HepG2 (cell line): Measurements from ENCODE around the gene VCP. TPM values are rescaled to one million over a fixed set of nuclear protein-coding genes. Genes with fewer than 3 reads are reported as not detected.

Experiments used
- ATAC-seq: fragments of 200-7000 bp; cut with Tn5 transposase; 3 replicates; pipeline ENCODE4 v1.9.1; 2020; ENCODE audit warnings: mild to moderate bottlenecking, moderate library complexity
- BruUV-seq: library from RNA; stranded (reverse); fragments of 400-500 nt; replicated peaks from 2 replicates; lab custom pipeline; 2021; lab: Mats Ljungman, UMichigan
- CTCF ChIA-PET: fragments of 300-600 bp; formaldehyde crosslinking; extraction: SDS; loops from one replicate; lab custom pipeline; 2021; ENCODE audit warnings: low total read pairs, inconsistent platforms, low intra/inter-chr PET ratio; lab: Yijun Ruan, JAX
- POLR2A ChIA-PET: fragments of 350-600 bp; sonication (Branson Sonifier 250); formaldehyde crosslinking; loops from one replicate; lab custom pipeline; 2020; ENCODE audit warnings: antibody characterized with exemption, inconsistent platforms; lab: Yijun Ruan, JAX
- DNase-seq: peaks from one replicate; pipeline ENCODE4 v3.0.0-alpha.2; 2015; ENCODE audit warnings: low spot score
- FAIRE-seq: peaks from 3 replicates; lab custom pipeline; 2011; peaks lifted over from hg19 to GRCh38; lab: Jason Lieb, UNC
- H2AFZ ChIP-seq: one replicate; pipeline ENCODE4 v1.6.1; 2011; ENCODE audit warnings: low read length, inconsistent platforms
- H3K27ac ChIP-seq: fragments of 300-600 bp; 3 replicates; pipeline ENCODE4 v1.8.0; 2011; ENCODE audit warnings: mixed run types, mild to moderate bottlenecking, mixed read lengths, low read length, inconsistent platforms; ENCODE audit not compliant: insufficient read depth; ENCODE audit errors: extremely low read length
- H3K27me3 ChIP-seq, 2 experiments: fragments of 200-600 bp in 1 of 2; 2 replicates in 1 of 2; 3 replicates in 1 of 2; pipeline versions ENCODE4 v1.6.0 to v1.8.0; 2011; ENCODE audit warnings: low read length in 2 of 2, mild to moderate bottlenecking in 2 of 2, moderate library complexity in 2 of 2, inconsistent platforms in 1 of 2; ENCODE audit not compliant: insufficient read depth in 2 of 2, control insufficient read depth in 1 of 2
- H3K36me3 ChIP-seq, 2 experiments: fragments of 200-600 bp in 1 of 2; replicated peaks in 1 of 2; 2 replicates in 1 of 2; 3 replicates in 1 of 2; pipeline versions ENCODE4 v1.5.1 to v1.8.0; 2011; ENCODE audit warnings: low read length in 2 of 2, inconsistent platforms in 1 of 2; ENCODE audit not compliant: insufficient read depth in 2 of 2, control insufficient read depth in 1 of 2
- H3K4me1 ChIP-seq: 2 replicates; pipeline ENCODE4 v1.5.1; 2012; ENCODE audit warnings: low read length, inconsistent platforms; ENCODE audit not compliant: insufficient read depth
- H3K4me2 ChIP-seq: 2 replicates; pipeline ENCODE4 v1.6.0; 2011; ENCODE audit warnings: low read depth, low read length, inconsistent platforms
- H3K4me3 ChIP-seq, 3 experiments: fragments of 200-600 bp in 1 of 3; sonication (generic), shearing (Covaris generic) in 1 of 3; replicated peaks in 1 of 3; 2 replicates each; pipeline ENCODE4 v1.5.1; 2011 to 2016; ENCODE audit warnings: low read length in 3 of 3, inconsistent platforms in 2 of 3, low read depth in 2 of 3, mild to moderate bottlenecking in 2 of 3, control low read depth in 1 of 3, mixed read lengths in 1 of 3; ENCODE audit not compliant: insufficient read depth in 1 of 3
- H3K79me2 ChIP-seq: one replicate; pipeline ENCODE4 v1.6.1; 2011; ENCODE audit warnings: low read length, inconsistent platforms; ENCODE audit not compliant: insufficient read depth
- H3K9ac ChIP-seq: 2 replicates; pipeline ENCODE4 v1.6.0; 2011; ENCODE audit warnings: mild to moderate bottlenecking, low read depth, low read length, inconsistent platforms; ENCODE audit not compliant: insufficient read depth
- H3K9me3 ChIP-seq: 2 replicates; pipeline ENCODE4 v1.5.1; 2012; ENCODE audit warnings: mild to moderate bottlenecking, low read length
- H4K20me1 ChIP-seq: 2 replicates; pipeline ENCODE4 v1.6.0; 2011; ENCODE audit warnings: inconsistent platforms, mild to moderate bottlenecking, low read length, moderate library complexity; ENCODE audit not compliant: insufficient read depth
- AGO1 ChIP-seq: fragments of 200-400 bp; formaldehyde crosslinking; IDR thresholded peaks from 2 replicates; pipeline ENCODE4 v1.6.1; 2017; ENCODE audit warnings: mild to moderate bottlenecking, low read depth, low read length, moderate library complexity; ENCODE audit not compliant: poor library complexity, severe bottlenecking
- FLYWCH1 ChIP-seq: sonication (generic); formaldehyde crosslinking; IDR thresholded peaks from 2 replicates; pipeline ENCODE4 v1.8.1; 2023; ENCODE audit warnings: mild to moderate bottlenecking, missing genetic modification reagents
- FOXP4 ChIP-seq: sonication (generic); formaldehyde crosslinking; IDR thresholded peaks from 2 replicates; pipeline ENCODE4 v1.4.0; 2020; ENCODE audit warnings: missing genetic modification reagents
- GLMP ChIP-seq: sonication (generic); formaldehyde crosslinking; IDR thresholded peaks from 2 replicates; pipeline ENCODE4 v1.9.0; 2021; ENCODE audit warnings: missing genetic modification reagents, mild to moderate bottlenecking, borderline replicate concordance
- HOXA5 ChIP-seq: sonication (generic); formaldehyde crosslinking; IDR thresholded peaks from 2 replicates; pipeline ENCODE4 v1.4.0; 2020; ENCODE audit warnings: missing genetic modification reagents
- MXD1 ChIP-seq: sonication (generic); formaldehyde crosslinking; IDR thresholded peaks from 2 replicates; pipeline ENCODE4 v1.4.0; 2020; ENCODE audit warnings: mild to moderate bottlenecking, missing genetic modification reagents
- RNF219 ChIP-seq: sonication (generic); formaldehyde crosslinking; IDR thresholded peaks from 2 replicates; pipeline ENCODE4 v1.5.0; 2020; ENCODE audit warnings: mild to moderate bottlenecking, missing genetic modification reagents
- SNAPC5 ChIP-seq: sonication (generic); formaldehyde crosslinking; IDR thresholded peaks from 2 replicates; pipeline ENCODE4 v1.8.1; 2023; ENCODE audit warnings: mild to moderate bottlenecking, missing genetic modification reagents, borderline replicate concordance
- TCF12 ChIP-seq, 2 experiments: fragments of 450-650 bp in 1 of 2; sonication (generic) in 1 of 2; formaldehyde crosslinking in 1 of 2; IDR thresholded peaks; 2 replicates each; pipeline versions ENCODE4 v1.6.1 to v1.8.0; 2017 to 2022; ENCODE audit warnings: antibody characterized with exemption in 1 of 2, mild to moderate bottlenecking in 1 of 2, missing genetic modification reagents in 1 of 2, moderate library complexity in 1 of 2
- TEAD2 ChIP-seq: sonication (generic); formaldehyde crosslinking; IDR thresholded peaks from 2 replicates; pipeline ENCODE4 v1.9.0; 2021; ENCODE audit warnings: missing genetic modification reagents
- TRIM22 ChIP-seq: fragments of 450-650 bp; IDR thresholded peaks from 2 replicates; pipeline ENCODE4 v1.6.1; 2017
- ZNF747 ChIP-seq: sonication (generic); formaldehyde crosslinking; IDR thresholded peaks from 2 replicates; pipeline ENCODE4 v1.8.1; 2023; ENCODE audit warnings: missing genetic modification reagents, mild to moderate bottlenecking, borderline replicate concordance
- ZNF780A ChIP-seq: sonication (generic); formaldehyde crosslinking; IDR thresholded peaks from 2 replicates; pipeline ENCODE4 v1.8.0; 2022; ENCODE audit warnings: mild to moderate bottlenecking, missing genetic modification reagents, moderate library complexity
- ZZZ3 ChIP-seq: sonication (generic); formaldehyde crosslinking; IDR thresholded peaks from 2 replicates; pipeline ENCODE4 v1.4.0; 2020; ENCODE audit warnings: missing genetic modification reagents, mild to moderate bottlenecking, borderline replicate concordance
- WGBS: methylation state at CpG from one replicate; pipeline ENCODE4 v1.1.6; 2017; ENCODE audit warnings: low lambda C conversion rate; 5-methylcytosine and 5-hydroxymethylcytosine counted together
- in situ Hi-C: cut with HindIII; loops from 2 replicates; pipeline ENCODE4 v1.10.0; 2017; ENCODE audit warnings: low pct_unique_long_range_greater_than_20kb; ENCODE audit not compliant: extremely low pct_ligation_motif_present
- intact Hi-C: fragments of 100-400 bp; cut with micrococcal nuclease; formaldehyde crosslinking; loops from one replicate; pipeline ENCODE4 v1.10.0; 2022; ENCODE audit not compliant: unreplicated experiment
- polyA plus RNA-seq, 8 experiments: library from polyadenylated mRNA; depleted of rRNA in 3 of 8; stranded (reverse) in 7 of 8; unstranded in 1 of 8; fragments of >200 nt; fragmentation: Illumina TruSeq in 4 of 8; extraction: Trizol in 4 of 8; gene quantifications; 2 replicates each; pipeline versions ENCODE4 v1.2.1 to v1.2.3, GENCODE V29; 2011 to 2016; ENCODE audit warnings: low read depth in 4 of 8, missing spikeins in 1 of 8, mixed read lengths in 1 of 8; ENCODE audit not compliant: insufficient read depth in 1 of 8
- total RNA-seq, 5 experiments: library from RNA; depleted of rRNA; stranded (reverse); fragments of >200 nt; fragmentation: Illumina TruSeq; extraction: Trizol; gene quantifications; 2 replicates each; pipeline ENCODE4 v1.2.3, GENCODE V29; 2016; ENCODE audit warnings: low read depth in 1 of 5

The VCP gene
- total and polyA plus RNA-seq, 2 of the 13 experiments (the other 11 are each of a cell fraction or from before 2014, with no cell fraction given): 143 to 391 TPM

- intact Hi-C loops (no loop called here), in situ Hi-C loops (no loop called here)
- Histone ChIP-seq H3K79me2 (no peaks in the 10 kb centered on the region), H3K4me2 (no peak overlapping the region), H3K27me3 (no peaks in the 10 kb centered on the region), H3K4me3 (no peak overlapping the region), H3K27ac (no peak overlapping the region), H3K4me1 (peaks cover 6% of the 10 kb centered on the region; the same call in 1 of the 2 replicates), H3K9me3 (no peaks in the 10 kb centered on the region), H4K20me1 (no peaks in the 10 kb centered on the region; the same call in 1 of the 2 replicates), H3K9ac (no peak overlapping the region), H3K36me3 (0 out of 5 replicates have a peak, but pooled peaks cover 0 to 1% of the 10 kb centered on the region in 2 experiments), H2AFZ (no peak overlapping the region)
- DNase-seq: no peak
- POLR2A ChIA-PET: no interaction called here
- no peak for ATAC-seq
- no TSS peak for BruUV-seq
- CTCF ChIA-PET: no interaction called here
- no peak for FAIRE-seq
- WGBS: 95% methylated on average over 6 of the region's 6 CpGs
- TF ChIP-seq ZNF747 (CRISPR knock-in tag) (no peak), HOXA5 (CRISPR knock-in tag) (no peak), TRIM22 (no peak), ZZZ3 (CRISPR knock-in tag) (no peak), SNAPC5 (CRISPR knock-in tag) (no peak), AGO1 (no peak), ZNF780A (CRISPR knock-in tag) (no peak), MXD1 (CRISPR knock-in tag) (no peak), FLYWCH1 (CRISPR knock-in tag) (no peak), RNF219 (CRISPR knock-in tag) (no peak), GLMP (no peak), TEAD2 (CRISPR knock-in tag) (no peak), FOXP4 (CRISPR knock-in tag) (no peak), TCF12 (IDR thresholded peaks at IDR 0.05) (no peak), TCF12 (CRISPR knock-in tag; IDR thresholded peaks at IDR 0.05) (no peak)
Observed at GRCh38 chr9:35048511-35048910, 23.9 kb downstream of the VCP start.
